HepG2 (cell line): ENCODE results near the gene RAMAC. TPM values are rescaled to one million over a fixed set of nuclear protein-coding genes. Genes with fewer than 3 reads are reported as not detected.

Source experiments
- AGO2 ChIP-seq: fragments of 200-400 bp; formaldehyde crosslinking; optimal IDR thresholded peaks from 2 replicates; pipeline ENCODE3; 2017; ENCODE audit warnings: mild to moderate bottlenecking, low read depth, low read length, moderate library complexity
- ATF7-NPFF ChIP-seq: sonication (generic); formaldehyde crosslinking; IDR thresholded peaks from 2 replicates; pipeline ENCODE4 v1.8.1; 2023; ENCODE audit warnings: mild to moderate bottlenecking, low read depth, missing genetic modification reagents, moderate library complexity
- BRD4 ChIP-seq: sonication (generic); formaldehyde crosslinking; IDR thresholded peaks from 2 replicates; pipeline ENCODE4 v1.4.0; 2020; ENCODE audit warnings: missing genetic modification reagents
- FOXA3 ChIP-seq: IDR thresholded peaks from 2 replicates; pipeline ENCODE4 v1.6.1; 2016; ENCODE audit warnings: missing genetic modification reagents, missing compliant biosample characterization
- MAF1 ChIP-seq: sonication (generic); formaldehyde crosslinking; IDR thresholded peaks from 2 replicates; pipeline ENCODE4 v1.5.0; 2020; ENCODE audit warnings: missing genetic modification reagents, borderline replicate concordance
- RFX3 ChIP-seq: IDR thresholded peaks from 2 replicates; pipeline ENCODE4 v1.6.1; 2016; ENCODE audit warnings: missing biosample characterization, missing genetic modification reagents
- SIN3B ChIP-seq: fragments of 150-350 bp; IDR thresholded peaks from 2 replicates; pipeline ENCODE4 v1.6.1; 2014; ENCODE audit warnings: low read length
- TAF15 ChIP-seq: fragments of 200-400 bp; formaldehyde crosslinking; IDR thresholded peaks from one replicate; pipeline ENCODE4 v1.6.1; 2018; ENCODE audit warnings: mild to moderate bottlenecking, low read depth, low read length; ENCODE audit not compliant: poor library complexity, severe bottlenecking
- WIZ ChIP-seq: sonication (generic); formaldehyde crosslinking; IDR thresholded peaks from 2 replicates; pipeline ENCODE4 v1.5.1; 2020; ENCODE audit warnings: mild to moderate bottlenecking, missing genetic modification reagents
- ZBTB20 ChIP-seq: sonication (generic); formaldehyde crosslinking; IDR thresholded peaks from 2 replicates; pipeline ENCODE4 v1.8.1; 2023; ENCODE audit warnings: missing genetic modification reagents, low read depth, mild to moderate bottlenecking, borderline replicate concordance
- ZBTB26 ChIP-seq: IDR thresholded peaks from 2 replicates; pipeline ENCODE4 v1.6.1; 2016; ENCODE audit warnings: missing compliant biosample characterization, missing genetic modification reagents, borderline replicate concordance
- ZBTB3 ChIP-seq: sonication (generic); formaldehyde crosslinking; IDR thresholded peaks from 2 replicates; pipeline ENCODE4 v1.4.0; 2020; ENCODE audit warnings: low read depth, mild to moderate bottlenecking, moderate library complexity, missing genetic modification reagents, borderline replicate concordance
- ZNF350 ChIP-seq: sonication (generic); formaldehyde crosslinking; IDR thresholded peaks from 2 replicates; pipeline ENCODE4 v1.4.0; 2020; ENCODE audit warnings: mild to moderate bottlenecking, low read depth, missing genetic modification reagents, borderline replicate concordance
- ZNF430 ChIP-seq: sonication (generic); formaldehyde crosslinking; IDR thresholded peaks from 2 replicates; pipeline ENCODE4 v1.9.0; 2021; ENCODE audit warnings: mild to moderate bottlenecking, missing genetic modification reagents
- ZNF850 ChIP-seq: sonication (generic); formaldehyde crosslinking; conservative IDR thresholded peaks from 2 replicates; pipeline ENCODE4 v1.9.0; 2021; ENCODE audit warnings: mild to moderate bottlenecking, missing genetic modification reagents
- polyA plus RNA-seq, 8 experiments: library from polyadenylated mRNA; depleted of rRNA in 3 of 8; stranded (reverse) in 7 of 8; unstranded in 1 of 8; fragments of >200 nt; fragmentation: Illumina TruSeq in 4 of 8; extraction: Trizol in 4 of 8; gene quantifications; 2 replicates each; pipeline versions ENCODE4 v1.2.1 to v1.2.3, GENCODE V29; 2011 to 2016; ENCODE audit warnings: low read depth in 4 of 8, missing spikeins in 1 of 8, mixed read lengths in 1 of 8; ENCODE audit not compliant: insufficient read depth in 1 of 8
- total RNA-seq, 5 experiments: library from RNA; depleted of rRNA; stranded (reverse); fragments of >200 nt; fragmentation: Illumina TruSeq; extraction: Trizol; gene quantifications; 2 replicates each; pipeline ENCODE4 v1.2.3, GENCODE V29; 2016; ENCODE audit warnings: low read depth in 1 of 5
- TF ChIP-seq, protein P1 (sequence below): conservative IDR thresholded peaks from 2 replicates; pipeline ENCODE4 v1.6.1; 2018; ENCODE audit warnings: missing genetic modification reagents
- TF ChIP-seq, protein P2 (sequence below): IDR thresholded peaks from 2 replicates; pipeline ENCODE4 v1.6.1; 2012; ENCODE audit warnings: inconsistent platforms
- TF ChIP-seq, protein P3 (sequence below): sonication (generic); formaldehyde crosslinking; IDR thresholded peaks from 2 replicates; pipeline ENCODE4 v1.4.0; 2020; ENCODE audit warnings: missing genetic modification reagents, borderline replicate concordance

The RAMAC gene
- total and polyA plus RNA-seq, 2 of the 13 experiments (the other 11 are each of a cell fraction or from before 2014, with no cell fraction given): 22.2 to 45.9 TPM

GRCh38 chr15:83011271-83012075 lies 25.5 kb downstream of the RAMAC start, which contains the start of gene C15orf40 (continued):
- TF ChIP-seq ZBTB26 (CRISPR knock-in tag) (peak; percentile 78), ATF7-NPFF (0 out of 2 replicates have a peak, but pooled peaks have one; percentile 59), WIZ (CRISPR knock-in tag) (0 out of 2 replicates have a peak, but pooled peaks have one; percentile 4), TAF15 (no peak), SIN3B (peak; percentile 46; the same call in 1 of the 2 replicates), AGO2 (peak; percentile 85), BRD4 (CRISPR knock-in tag) (peak; percentile 92), RFX3 (no peak), ZNF430 (CRISPR knock-in tag) (peak; percentile 52), ZBTB20 (CRISPR knock-in tag) (peak; percentile 76; the same call in 1 of the 2 replicates), MAF1 (peak; percentile 89), ZBTB3 (CRISPR knock-in tag) (0 out of 2 replicates have a peak, but pooled peaks have one; percentile 24), FOXA3 (CRISPR knock-in tag) (peak; percentile 50; the same call in 1 of the 2 replicates), ZNF350 (peak; percentile 93; the same call in 1 of the 2 replicates), ZNF850 (CRISPR knock-in tag) (no peak)
- TF ChIP-seq, protein P1, sequence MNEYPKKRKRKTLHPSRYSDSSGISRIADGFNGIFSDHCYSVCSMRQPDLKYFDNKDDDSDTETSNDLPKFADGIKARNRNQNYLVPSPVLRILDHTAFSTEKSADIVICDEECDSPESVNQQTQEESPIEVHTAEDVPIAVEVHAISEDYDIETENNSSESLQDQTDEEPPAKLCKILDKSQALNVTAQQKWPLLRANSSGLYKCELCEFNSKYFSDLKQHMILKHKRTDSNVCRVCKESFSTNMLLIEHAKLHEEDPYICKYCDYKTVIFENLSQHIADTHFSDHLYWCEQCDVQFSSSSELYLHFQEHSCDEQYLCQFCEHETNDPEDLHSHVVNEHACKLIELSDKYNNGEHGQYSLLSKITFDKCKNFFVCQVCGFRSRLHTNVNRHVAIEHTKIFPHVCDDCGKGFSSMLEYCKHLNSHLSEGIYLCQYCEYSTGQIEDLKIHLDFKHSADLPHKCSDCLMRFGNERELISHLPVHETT (CRISPR knock-in tag): no peak; the same call in 1 of the 2 replicates
- TF ChIP-seq, protein P2, sequence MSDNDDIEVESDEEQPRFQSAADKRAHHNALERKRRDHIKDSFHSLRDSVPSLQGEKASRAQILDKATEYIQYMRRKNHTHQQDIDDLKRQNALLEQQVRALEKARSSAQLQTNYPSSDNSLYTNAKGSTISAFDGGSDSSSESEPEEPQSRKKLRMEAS: peak; percentile 97
- TF ChIP-seq, protein P3, sequence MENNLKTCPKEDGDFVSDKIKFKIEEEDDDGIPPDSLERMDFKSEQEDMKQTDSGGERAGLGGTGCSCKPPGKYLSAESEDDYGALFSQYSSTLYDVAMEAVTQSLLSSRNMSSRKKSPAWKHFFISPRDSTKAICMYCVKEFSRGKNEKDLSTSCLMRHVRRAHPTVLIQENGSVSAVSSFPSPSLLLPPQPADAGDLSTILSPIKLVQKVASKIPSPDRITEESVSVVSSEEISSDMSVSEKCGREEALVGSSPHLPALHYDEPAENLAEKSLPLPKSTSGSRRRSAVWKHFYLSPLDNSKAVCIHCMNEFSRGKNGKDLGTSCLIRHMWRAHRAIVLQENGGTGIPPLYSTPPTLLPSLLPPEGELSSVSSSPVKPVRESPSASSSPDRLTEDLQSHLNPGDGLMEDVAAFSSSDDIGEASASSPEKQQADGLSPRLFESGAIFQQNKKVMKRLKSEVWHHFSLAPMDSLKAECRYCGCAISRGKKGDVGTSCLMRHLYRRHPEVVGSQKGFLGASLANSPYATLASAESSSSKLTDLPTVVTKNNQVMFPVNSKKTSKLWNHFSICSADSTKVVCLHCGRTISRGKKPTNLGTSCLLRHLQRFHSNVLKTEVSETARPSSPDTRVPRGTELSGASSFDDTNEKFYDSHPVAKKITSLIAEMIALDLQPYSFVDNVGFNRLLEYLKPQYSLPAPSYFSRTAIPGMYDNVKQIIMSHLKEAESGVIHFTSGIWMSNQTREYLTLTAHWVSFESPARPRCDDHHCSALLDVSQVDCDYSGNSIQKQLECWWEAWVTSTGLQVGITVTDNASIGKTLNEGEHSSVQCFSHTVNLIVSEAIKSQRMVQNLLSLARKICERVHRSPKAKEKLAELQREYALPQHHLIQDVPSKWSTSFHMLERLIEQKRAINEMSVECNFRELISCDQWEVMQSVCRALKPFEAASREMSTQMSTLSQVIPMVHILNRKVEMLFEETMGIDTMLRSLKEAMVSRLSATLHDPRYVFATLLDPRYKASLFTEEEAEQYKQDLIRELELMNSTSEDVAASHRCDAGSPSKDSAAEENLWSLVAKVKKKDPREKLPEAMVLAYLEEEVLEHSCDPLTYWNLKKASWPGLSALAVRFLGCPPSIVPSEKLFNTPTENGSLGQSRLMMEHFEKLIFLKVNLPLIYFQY (CRISPR knock-in tag): peak; percentile 62
